GM12878 (cell line): ENCODE measurements around the gene BDKRB2. TPM values are rescaled to one million over a fixed set of nuclear protein-coding genes. Genes with fewer than 3 reads are reported as not detected.

ENCODE experiments used
- ATAC-seq: fragments of 200-7000 bp; cut with Tn5 transposase; 3 replicates; pipeline ENCODE4 v1.9.1; 2020; ENCODE audit warnings: mild to moderate bottlenecking, moderate library complexity
- BruUV-seq: library from RNA; stranded (reverse); fragments of 400-500 nt; replicated peaks from 2 replicates; lab custom pipeline; 2021; lab: Mats Ljungman, UMichigan
- CTCF ChIA-PET: fragments of 300-600 bp; sonication (Branson Sonifier 250); formaldehyde crosslinking; extraction: SDS; loops from one replicate; lab custom pipeline; 2021; ENCODE audit warnings: inconsistent platforms; lab: Yijun Ruan, JAX
- POLR2A ChIA-PET: fragments of 350-600 bp; formaldehyde crosslinking; extraction: SDS; loops from one replicate; lab custom pipeline; 2021; ENCODE audit warnings: inconsistent platforms; lab: Charles Lee
- RAD21 ChIA-PET: fragments of 300-600 bp; sonication (Branson Sonifier 250); formaldehyde crosslinking; loops from one replicate; lab custom pipeline; 2023; ENCODE audit warnings: antibody characterized with exemption; ENCODE audit not compliant: unreplicated experiment; lab: Charles Lee
- SMC1A ChIA-PET: fragments of 300-600 bp; sonication (Branson Sonifier 250); formaldehyde crosslinking; loops from one replicate; lab custom pipeline; 2023; ENCODE audit not compliant: unreplicated experiment, uncharacterized antibody; lab: Charles Lee
- DNase-seq: peaks from one replicate; pipeline ENCODE4 v3.0.0-alpha.2; 2011; ENCODE audit warnings: low read depth, low spot score
- FAIRE-seq: peaks from 3 replicates; lab custom pipeline; 2011; peaks lifted over from hg19 to GRCh38; lab: Jason Lieb, UNC
- H2AFZ ChIP-seq: 2 replicates; pipeline ENCODE4 v1.6.0; 2011; ENCODE audit warnings: low read depth, low read length, control low read depth; ENCODE audit not compliant: control insufficient read depth
- H3K27ac ChIP-seq: 2 replicates; pipeline ENCODE4 v1.5.1; 2011; ENCODE audit warnings: control low read depth; ENCODE audit not compliant: control insufficient read depth, insufficient read depth
- H3K27me3 ChIP-seq, 2 experiments: replicated peaks in 1 of 2; 2 replicates each; pipeline versions ENCODE4 v1.6.0 to v1.6.1; 2011; ENCODE audit warnings: low read length in 1 of 2; ENCODE audit not compliant: control insufficient read depth in 2 of 2, insufficient read depth in 2 of 2
- H3K36me3 ChIP-seq, 2 experiments: 2 replicates each; pipeline ENCODE4 v1.5.1; 2011; ENCODE audit warnings: low read length in 1 of 2; ENCODE audit not compliant: control insufficient read depth in 2 of 2, insufficient read depth in 2 of 2
- H3K4me1 ChIP-seq: 2 replicates; pipeline ENCODE4 v1.6.1; 2011; ENCODE audit warnings: mild to moderate bottlenecking, low read length, moderate library complexity, mixed read lengths; ENCODE audit not compliant: control insufficient read depth, insufficient read depth
- H3K4me2 ChIP-seq: 2 replicates; pipeline ENCODE4 v1.6.0; 2011; ENCODE audit warnings: control low read depth; ENCODE audit not compliant: control insufficient read depth, insufficient read depth
- H3K4me3 ChIP-seq: fragments of 200-600 bp; sonication (generic); 2 replicates; pipeline ENCODE4 v1.5.1; 2016
- H3K79me2 ChIP-seq: 2 replicates; pipeline ENCODE4 v1.6.0; 2011; ENCODE audit warnings: low read length; ENCODE audit not compliant: control insufficient read depth, insufficient read depth
- H3K9ac ChIP-seq: 2 replicates; pipeline ENCODE4 v1.8.0; 2011; ENCODE audit warnings: low read length, control low read depth, mixed read lengths; ENCODE audit not compliant: control insufficient read depth, insufficient read depth
- H3K9me3 ChIP-seq: replicated peaks from 3 replicates; pipeline ENCODE4 v1.5.1; 2011; ENCODE audit warnings: mild to moderate bottlenecking, low read length; ENCODE audit not compliant: control insufficient read depth, insufficient read depth
- H4K20me1 ChIP-seq: 2 replicates; pipeline ENCODE4 v1.6.0; 2011; ENCODE audit not compliant: control insufficient read depth, insufficient read depth
- SMARCA5 ChIP-seq: fragments of 450-650 bp; IDR thresholded peaks from 2 replicates; pipeline ENCODE4 v1.6.1; 2017; ENCODE audit warnings: mild to moderate bottlenecking
- SREBF2 ChIP-seq: IDR thresholded peaks from 2 replicates; pipeline ENCODE4 v1.6.1; 2012; ENCODE audit warnings: mild to moderate bottlenecking, low read length
- ZNF622 ChIP-seq: fragments of 450-650 bp; IDR thresholded peaks from 2 replicates; pipeline ENCODE4 v1.6.1; 2017; ENCODE audit warnings: mild to moderate bottlenecking, inconsistent platforms
- ZSCAN29 ChIP-seq: fragments of 450-650 bp; IDR thresholded peaks from 2 replicates; pipeline ENCODE4 v1.6.1; 2017; ENCODE audit warnings: mild to moderate bottlenecking, moderate library complexity
- WGBS: methylation state at CpG from one replicate; pipeline ENCODE4 v1.1.6; 2016; ENCODE audit warnings: low lambda C conversion rate; ENCODE audit not compliant: insufficient replicate concordance, insufficient coverage; ENCODE audit errors: missing lambda C conversion rate; 5-methylcytosine and 5-hydroxymethylcytosine counted together
- in situ Hi-C: fragments of 300-500 bp; cut with MboI; formaldehyde crosslinking; loops from 9 replicates; pipeline ENCODE4 v1.14.3; 2018; ENCODE audit warnings: mixed read lengths
- intact Hi-C: fragments of 100-400 bp; cut with micrococcal nuclease; formaldehyde crosslinking; loops from one replicate; pipeline ENCODE4 v1.14.2; 2022; ENCODE audit not compliant: unreplicated experiment
- polyA plus RNA-seq, 11 experiments: library from polyadenylated mRNA; depleted of rRNA in 4 of 11; unstranded in 6 of 11; stranded (reverse) in 5 of 11; fragments of >200 nt; fragmentation: Nextera tagmentation in 4 of 11; fragmentation: Illumina TruSeq in 1 of 11; extraction: Ambion mirVana in 4 of 11; extraction: Trizol in 1 of 11; gene quantifications; 1 replicate in 1 of 11; 2 replicates in 10 of 11; pipeline versions ENCODE4 v1.2.1 to v1.2.3, GENCODE V29; 2011 to 2016; ENCODE audit warnings: inconsistent platforms in 2 of 11, missing spikeins in 2 of 11, low read depth in 1 of 11
- total RNA-seq, 4 experiments: library from RNA; depleted of rRNA in 3 of 4; stranded (reverse); fragments of >200 nt in 3 of 4; fragmentation: Illumina TruSeq in 1 of 4; extraction: Trizol in 1 of 4; gene quantifications; 2 replicates each; pipeline versions ENCODE4 v1.2.1 to v1.2.3, GENCODE V29; 2013 to 2021

Gene BDKRB2
- total and polyA plus RNA-seq, 10 of the 15 experiments (the other 5 are each of a cell fraction or from before 2014, with no cell fraction given): 0.08 TPM; not detected in 9

DNA sequence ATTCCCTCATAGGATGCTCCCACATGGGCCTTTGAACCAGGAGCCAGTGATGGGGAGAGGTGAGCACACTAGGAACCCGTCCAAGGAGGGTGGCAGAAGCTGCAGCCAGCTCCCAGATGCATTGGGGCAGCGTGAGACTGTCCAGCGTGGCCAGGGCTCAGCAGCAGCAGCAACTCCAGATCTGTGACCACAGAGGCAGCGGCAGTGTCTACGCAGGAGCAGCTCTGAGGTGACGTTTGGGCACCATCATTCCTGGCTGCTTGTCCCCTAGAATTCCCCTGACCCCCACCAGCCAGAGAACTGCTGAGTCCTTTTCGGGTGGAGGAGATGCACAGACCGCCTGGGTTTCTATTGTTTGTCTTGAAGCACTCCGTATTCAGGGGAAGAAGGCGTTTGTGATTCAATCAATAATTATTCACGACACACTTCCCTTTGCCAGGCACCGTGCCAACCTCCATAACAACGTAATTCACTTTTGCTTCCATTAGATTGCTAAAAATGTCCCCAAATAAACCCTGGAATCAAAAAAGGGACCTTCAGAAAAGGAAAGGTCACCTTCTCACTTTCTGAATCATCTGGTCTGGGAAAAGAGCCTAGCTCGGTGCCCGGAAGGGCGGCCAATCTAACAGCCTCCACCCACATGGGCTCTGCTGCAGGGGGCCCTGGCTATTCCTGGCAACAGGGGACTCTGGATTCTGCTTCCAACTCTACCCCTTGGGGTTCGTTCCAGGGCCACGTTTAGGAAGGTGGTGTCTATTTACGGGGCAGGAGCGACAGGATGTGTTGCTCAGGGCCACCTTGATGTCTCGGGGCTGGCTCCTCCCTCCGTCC lies 11.4 kb upstream of the BDKRB2 start:
- POLR2A ChIA-PET: no interaction called here
- in situ Hi-C loops: no loop called here
- intact Hi-C loops: no loop called here

DNA sequence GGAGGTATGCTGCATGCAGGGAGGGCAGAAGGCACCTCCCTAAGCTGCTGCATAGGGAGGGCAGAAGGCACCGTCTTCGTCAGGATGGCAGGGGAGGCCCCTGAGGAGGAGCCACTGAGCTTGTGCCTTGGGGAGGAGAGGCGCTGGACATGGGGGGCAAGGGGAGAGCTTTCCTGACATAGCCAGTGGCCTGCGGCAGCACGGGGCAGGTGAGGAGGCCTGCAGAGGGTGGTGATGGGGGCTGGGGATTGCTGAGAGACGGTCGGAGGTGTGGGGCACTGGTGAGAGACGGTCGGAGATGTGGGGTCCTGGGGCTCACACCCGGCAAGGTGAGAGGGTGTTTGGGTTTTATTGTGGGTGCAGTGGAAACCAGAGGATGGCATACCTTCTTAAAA lies 10.4 kb upstream of the BDKRB2 start:
- Histone ChIP-seq H3K4me3 (no peak overlapping the region), H3K4me2 (no peak overlapping the region), H3K79me2 (no peaks in the 10 kb centered on the region), H2AFZ (no peak overlapping the region), H3K27ac (no peak overlapping the region), H4K20me1 (no peaks in the 10 kb centered on the region), H3K4me1 (no peaks in the 10 kb centered on the region; the same call in 1 of the 2 replicates), H3K27me3 (peaks cover 0 to 4% of the 10 kb centered on the region in 2 experiments; a peak in 2 of 4 replicates), H3K9me3 (no peaks in the 10 kb centered on the region), H3K36me3 (no peaks in the 10 kb centered on the region), H3K9ac (no peak overlapping the region)
- intact Hi-C loops: no loop called here
- in situ Hi-C loops: no loop called here
- TF ChIP-seq ZNF622 (no peak), SMARCA5 (0 out of 2 replicates have a peak, but pooled peaks have one; percentile 39)
- DNase-seq: no peak
- ChIA-PET POLR2A (no interaction called here), SMC1A (no interaction called here), CTCF (interaction anchor here (1.8 kb wide), 1 partner anchor 81 kb away, joined by 4 read pairs; no protein-coding TSS in a partner anchor), RAD21 (no interaction called here)
- ATAC-seq: peak; percentile 7; the same call in 2 of the 3 replicates
- FAIRE-seq: no peak
- 46% methylated on average over 9 of the region's 10 CpGs for WGBS
- BruUV-seq: no TSS peak

More for the DNA sequence above, 11.4 kb upstream of the BDKRB2 start:
- Histone ChIP-seq H3K27me3 (peaks cover 0 to 4% of the 10 kb centered on the region in 2 experiments; a peak in 2 of 4 replicates), H3K27ac (no peak overlapping the region), H4K20me1 (no peaks in the 10 kb centered on the region), H3K79me2 (no peaks in the 10 kb centered on the region), H3K4me2 (no peak overlapping the region), H3K9ac (no peak overlapping the region), H3K36me3 (no peaks in the 10 kb centered on the region), H3K4me1 (no peaks in the 10 kb centered on the region; the same call in 1 of the 2 replicates), H3K9me3 (no peaks in the 10 kb centered on the region), H3K4me3 (no peak overlapping the region), H2AFZ (no peak overlapping the region)
- ATAC-seq (no peak), FAIRE-seq (no peak), DNase-seq (no peak)
- TF ChIP-seq SREBF2 (no peak), ZSCAN29 (0 out of 2 replicates have a peak, but pooled peaks have one; percentile 43)
- no TSS peak for BruUV-seq
- CTCF ChIA-PET: interaction anchor here (0.6 to 0.7 kb wide), 2 partner anchors 109 to 299 kb away, joined by 3 read pairs; no protein-coding TSS in a partner anchor
- RAD21 ChIA-PET: no interaction called here
- WGBS: 28% methylated on average over 22 of the region's 22 CpGs
- SMC1A ChIA-PET: no interaction called here
